Gastrocnemius medialis (tissue), 4 donors: ENCODE data around the gene PDLIM7. TPM values are rescaled to one million over a fixed set of nuclear protein-coding genes. Genes with fewer than 3 reads are reported as not detected.

Experiments used
- ATAC-seq, 2 donors: fragments of 150-250 bp; one replicate each; pipeline ENCODE4 v1.9.1; 2016
- DNase-seq, 2 donors: peaks; one replicate each; pipeline ENCODE4 v3.0.0-alpha.2; 2019
- H3K27ac ChIP-seq, 4 donors: fragments of 200-600 bp; sonication (generic); 1 replicate in 1 of 4; 2 replicates in 3 of 4; pipeline ENCODE4 v1.5.1; 2016 to 2018; ENCODE audit warnings: mild to moderate bottlenecking in 2 of 4, moderate library complexity in 1 of 4
- H3K27me3 ChIP-seq, 3 donors: fragments of 200-600 bp; sonication (generic) in 2 of 3; 1 replicate in 1 of 3; 2 replicates in 2 of 3; pipeline versions ENCODE4 v1.5.1 to v1.6.0; 2016 to 2019; ENCODE audit warnings: mild to moderate bottlenecking in 1 of 3, moderate library complexity in 1 of 3
- H3K36me3 ChIP-seq, 2 donors: fragments of 200-600 bp; sonication (generic) in 1 of 2; one replicate each; pipeline ENCODE4 v1.5.1; 2017 to 2018
- H3K4me1 ChIP-seq, 2 donors: fragments of 200-600 bp; sonication (generic) in 1 of 2; one replicate each; pipeline ENCODE4 v1.5.1; 2016 to 2017; ENCODE audit warnings: mild to moderate bottlenecking in 2 of 2
- H3K4me3 ChIP-seq, 4 donors: fragments of 200-600 bp; sonication (generic) in 3 of 4; 1 replicate in 1 of 4; 2 replicates in 3 of 4; pipeline ENCODE4 v1.5.1; 2016 to 2019; ENCODE audit warnings: mild to moderate bottlenecking in 2 of 4
- H3K9me3 ChIP-seq, 3 donors: fragments of 200-600 bp; sonication (generic) in 2 of 3; 1 replicate in 1 of 3; 2 replicates in 2 of 3; pipeline ENCODE4 v1.5.1; 2016 to 2019
- CTCF ChIP-seq, 5 experiments: fragments of 450-650 bp in 3 of 5; fragments of 200-600 bp in 2 of 5; sonication (generic) in 2 of 5; IDR thresholded peaks in 4 of 5; conservative IDR thresholded peaks in 1 of 5; 1 replicate in 4 of 5; 2 replicates in 1 of 5; pipeline ENCODE4 v1.5.1; 2016 to 2019; ENCODE audit warnings: antibody characterized with exemption in 5 of 5, mild to moderate bottlenecking in 3 of 5, moderate library complexity in 3 of 5
- POLR2A ChIP-seq, 2 donors: fragments of 450-650 bp; IDR thresholded peaks; one replicate each; pipeline ENCODE4 v1.6.1; 2017; ENCODE audit warnings: antibody characterized with exemption in 2 of 2, mild to moderate bottlenecking in 2 of 2, moderate library complexity in 2 of 2
- in situ Hi-C, 4 donors: fragments of 200-750 bp; cut with MboI; loops; one replicate each; pipeline versions ENCODE4 v1.15.0 to v1.8.0; 2017; ENCODE audit warnings: low sequenced_read_pairs in 4 of 4
- intact Hi-C: fragments of 100-400 bp; cut with DNase I; formaldehyde crosslinking; loops from one replicate; pipeline ENCODE4 v1.15.1; 2023; ENCODE audit warnings: low total_unique reads
- total RNA-seq, 4 donors: library from RNA; depleted of rRNA; stranded (reverse); fragments of >200 nt; gene quantifications; one replicate each; pipeline versions ENCODE4 v1.1.0 to v1.2.3, GENCODE V29; 2016

Gene PDLIM7
- total RNA-seq, 4 donors from 2014 or later, result 132 to 244 (median 220) TPM

- Histone ChIP-seq H3K36me3 (peaks cover 0 to 5% of the 10 kb centered on the region in 2 donors), H3K27ac (peak overlapping the region; percentile 96 to 99 (median 98)), H3K27me3 (no peaks in the 10 kb centered on the region), H3K4me1 (peaks cover 58 to 63% of the 10 kb centered on the region in 2 donors), H3K9me3 (no peaks in the 10 kb centered on the region), H3K4me3 (peak overlapping the region; percentile 70 to 87 (median 82))
- ATAC-seq, result peak; percentile 40 to 41
- DNase-seq, result peak; percentile 79 to 91
- in situ Hi-C loops (no loop called here), intact Hi-C loops (loop anchor here (1.0 kb wide), 5 partner anchors 18 to 71 kb away; partner anchors contain the start of gene GRK6)
- TF ChIP-seq CTCF (IDR thresholded peaks at IDR 0.05 in 4 of 5, conservative IDR thresholded peaks at IDR 0.05 in 1 of 5) (no peak), POLR2A (IDR thresholded peaks at IDR 0.05) (peak in 1 of 2 donors; percentile 43)
Observed at GRCh38 chr5:177496727-177497291, 595 bp downstream of the PDLIM7 start.

- in situ Hi-C loops (no loop called here), intact Hi-C loops (no loop called here)
- DNase-seq (no peak), ATAC-seq (no peak)
- Histone ChIP-seq H3K4me1 (peaks cover 57 to 66% of the 10 kb centered on the region in 2 donors), H3K4me3 (peak overlapping the region; percentile 70 to 87 (median 82)), H3K36me3 (peaks cover 0 to 6% of the 10 kb centered on the region in 2 donors), H3K27me3 (no peaks in the 10 kb centered on the region), H3K27ac (peak overlapping the region; percentile 96 to 99 (median 98)), H3K9me3 (no peaks in the 10 kb centered on the region)
- TF ChIP-seq CTCF (IDR thresholded peaks at IDR 0.05 in 4 of 5, conservative IDR thresholded peaks at IDR 0.05 in 1 of 5) (peak in 4 of 5 experiments; percentile 17 to 47 (median 38)), POLR2A (IDR thresholded peaks at IDR 0.05) (peak in 1 of 2 donors; percentile 45)
Observed at GRCh38 chr5:177496070-177496726, 1.2 kb downstream of the PDLIM7 start.

GRCh38 chr5:177495243-177496060 lies 2.0 kb downstream of the PDLIM7 start:
- Histone ChIP-seq H3K9me3 (no peaks in the 10 kb centered on the region), H3K4me1 (peaks cover 49 to 64% of the 10 kb centered on the region in 2 donors), H3K27ac (peak overlapping the region; percentile 96 to 99 (median 98)), H3K27me3 (no peaks in the 10 kb centered on the region), H3K4me3 (peak overlapping the region; percentile 70 to 87 (median 82)), H3K36me3 (peaks cover 0 to 13% of the 10 kb centered on the region in 2 donors)
- TF ChIP-seq POLR2A (IDR thresholded peaks at IDR 0.05) (no peak), CTCF (IDR thresholded peaks at IDR 0.05 in 4 of 5, conservative IDR thresholded peaks at IDR 0.05 in 1 of 5) (no peak)
- no peak for ATAC-seq
- intact Hi-C loops, result no loop called here
- no peak for DNase-seq
- in situ Hi-C loops, result no loop called here

- peak overlapping the region; percentile 96 to 99 (median 98) for H3K27ac ChIP-seq
- peaks cover 47 to 60% of the 10 kb centered on the region in 2 donors for H3K4me1 ChIP-seq
- peak overlapping the region in 3 of 4 donors; percentile 70 to 87 (median 80) for H3K4me3 ChIP-seq
- ATAC-seq (no peak), DNase-seq (peak in 1 of 2 donors; percentile 54)
- no peaks in the 10 kb centered on the region for H3K27me3 ChIP-seq
- H3K9me3 ChIP-seq, result no peaks in the 10 kb centered on the region
- in situ Hi-C loops (no loop called here), intact Hi-C loops (no loop called here)
- TF ChIP-seq POLR2A (IDR thresholded peaks at IDR 0.05), result no peak
- TF ChIP-seq CTCF (IDR thresholded peaks at IDR 0.05 in 4 of 5, conservative IDR thresholded peaks at IDR 0.05 in 1 of 5), result peak in 1 of 5 experiments; percentile 25
- peaks cover 0 to 22% of the 10 kb centered on the region in 2 donors for H3K36me3 ChIP-seq
Observed at GRCh38 chr5:177494346-177495195, 2.8 kb downstream of the PDLIM7 start.
